ENCODE measurements around the gene VILL. TPM values are rescaled to one million over a fixed set of nuclear protein-coding genes. Genes with fewer than 3 reads are reported as not detected.

Gene VILL
- total and polyA plus RNA-seq, 2 experiments from 2014 or later, result 0.75 to 3.4 TPM

DNA sequence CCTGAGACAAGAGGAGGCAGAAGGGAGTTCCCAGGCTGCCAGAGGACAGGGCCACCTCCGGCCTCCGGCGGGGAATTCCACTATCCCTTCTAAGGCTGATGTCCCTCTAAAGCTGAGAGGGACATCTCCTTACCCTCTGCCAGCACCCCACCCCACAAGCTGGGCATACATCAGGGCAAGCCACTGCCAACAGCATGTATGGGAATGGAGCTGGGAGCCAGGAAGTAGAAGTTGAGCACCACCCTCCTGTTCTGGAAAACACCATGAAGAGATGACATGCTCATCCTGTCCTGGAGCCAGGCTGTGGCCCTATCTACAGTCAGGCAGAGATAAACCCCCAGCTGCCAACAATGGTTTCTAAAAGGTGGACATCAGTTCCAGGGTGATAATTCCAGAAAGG lies 31.7 kb downstream of the VILL start:
- TF ChIP-seq, protein P1, sequence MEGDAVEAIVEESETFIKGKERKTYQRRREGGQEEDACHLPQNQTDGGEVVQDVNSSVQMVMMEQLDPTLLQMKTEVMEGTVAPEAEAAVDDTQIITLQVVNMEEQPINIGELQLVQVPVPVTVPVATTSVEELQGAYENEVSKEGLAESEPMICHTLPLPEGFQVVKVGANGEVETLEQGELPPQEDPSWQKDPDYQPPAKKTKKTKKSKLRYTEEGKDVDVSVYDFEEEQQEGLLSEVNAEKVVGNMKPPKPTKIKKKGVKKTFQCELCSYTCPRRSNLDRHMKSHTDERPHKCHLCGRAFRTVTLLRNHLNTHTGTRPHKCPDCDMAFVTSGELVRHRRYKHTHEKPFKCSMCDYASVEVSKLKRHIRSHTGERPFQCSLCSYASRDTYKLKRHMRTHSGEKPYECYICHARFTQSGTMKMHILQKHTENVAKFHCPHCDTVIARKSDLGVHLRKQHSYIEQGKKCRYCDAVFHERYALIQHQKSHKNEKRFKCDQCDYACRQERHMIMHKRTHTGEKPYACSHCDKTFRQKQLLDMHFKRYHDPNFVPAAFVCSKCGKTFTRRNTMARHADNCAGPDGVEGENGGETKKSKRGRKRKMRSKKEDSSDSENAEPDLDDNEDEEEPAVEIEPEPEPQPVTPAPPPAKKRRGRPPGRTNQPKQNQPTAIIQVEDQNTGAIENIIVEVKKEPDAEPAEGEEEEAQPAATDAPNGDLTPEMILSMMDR (IDR thresholded peaks at IDR 0.05; ENCODE audit: low read depth, low read length), result no peak
- no peak for DNase-seq (ENCODE audit: low read depth in 1 of 2, low spot score in 1 of 2)

DNA sequence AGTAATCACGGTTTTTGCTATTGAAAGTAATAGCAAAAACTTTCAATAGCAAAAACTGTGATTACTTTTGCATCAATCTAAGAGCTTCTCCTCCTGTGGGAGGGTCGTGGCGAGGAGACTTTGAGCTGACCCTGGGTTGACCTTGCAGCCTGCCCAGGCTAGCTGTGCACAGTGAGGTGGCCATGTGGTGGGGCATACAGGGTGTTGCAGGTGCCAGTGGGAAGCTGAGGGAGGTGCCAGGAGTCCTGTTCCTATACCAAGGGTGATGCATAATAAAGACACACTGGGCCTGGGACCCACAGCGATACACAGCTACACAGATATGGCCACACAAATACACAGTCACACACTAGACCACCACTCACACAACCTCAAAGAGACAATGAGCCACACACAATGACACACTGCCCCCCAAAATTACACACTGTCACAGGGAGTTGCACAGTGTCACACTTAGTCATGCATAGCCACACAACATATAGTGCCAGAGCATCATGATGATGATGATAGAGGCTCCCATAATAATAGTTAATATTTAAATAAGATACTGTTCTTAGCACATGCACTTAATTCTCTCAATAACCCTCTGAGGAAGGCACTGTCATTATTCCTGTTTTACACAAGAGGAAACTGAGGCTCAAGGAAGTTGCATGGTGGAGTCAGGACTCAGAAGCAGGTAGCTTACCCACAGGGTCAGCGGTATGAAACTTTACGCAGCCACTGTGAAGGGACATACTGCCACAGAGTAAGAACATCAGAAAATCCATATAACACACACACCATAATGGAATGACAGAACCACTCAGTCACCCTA lies 32.5 kb downstream of the VILL start:
- peak overlapping the region; percentile 31 for H3K4me3 ChIP-seq
- H3K4me1 ChIP-seq (ENCODE audit: low read depth), result peaks cover 16% of the 10 kb centered on the region
- H3K27me3 ChIP-seq, result peaks cover 11% of the 10 kb centered on the region
- H3K36me3 ChIP-seq, result no peaks in the 10 kb centered on the region
- H3K27ac ChIP-seq, result no peak overlapping the region
- DNase-seq (ENCODE audit: low read depth in 1 of 2, low spot score in 1 of 2), result no peak
- H3K9me3 ChIP-seq (ENCODE audit: low read depth), result no peaks in the 10 kb centered on the region
- TF ChIP-seq, protein P1 (IDR thresholded peaks at IDR 0.05; ENCODE audit: low read depth, low read length), result no peak

More for the DNA sequence above, 31.7 kb downstream of the VILL start:
- H3K4me1 ChIP-seq (ENCODE audit: low read depth), result peaks cover 20% of the 10 kb centered on the region
- no peak overlapping the region for H3K4me3 ChIP-seq
- peaks cover 3% of the 10 kb centered on the region for H3K27me3 ChIP-seq
- H3K9me3 ChIP-seq (ENCODE audit: low read depth), result no peaks in the 10 kb centered on the region
- H3K36me3 ChIP-seq, result no peaks in the 10 kb centered on the region
- no peak overlapping the region for H3K27ac ChIP-seq

DNA sequence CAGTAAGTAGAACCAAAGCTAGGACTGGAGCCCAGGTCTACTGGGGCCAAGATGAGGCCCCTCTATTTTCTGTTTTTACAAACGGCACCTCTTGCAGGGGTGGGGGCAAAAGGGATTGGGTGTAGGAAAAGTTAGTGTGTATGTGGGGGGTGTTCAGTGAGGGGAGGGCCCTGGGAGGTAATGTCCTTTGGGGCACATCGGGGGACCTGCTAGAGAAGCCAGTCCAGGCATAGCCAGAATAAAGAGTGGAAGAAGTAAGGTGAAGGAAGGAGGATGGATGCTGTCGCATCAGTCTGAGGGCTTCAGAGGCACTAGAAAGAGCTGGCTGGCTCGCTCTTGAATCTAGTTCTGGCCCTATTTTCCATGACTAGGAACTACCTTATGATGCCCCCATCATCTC lies 36.3 kb downstream of the VILL start:
- Histone ChIP-seq H3K27ac (no peak overlapping the region), H3K27me3 (peaks cover 20% of the 10 kb centered on the region), H3K36me3 (no peaks in the 10 kb centered on the region), H3K4me3 (no peak overlapping the region), H3K9me3 (ENCODE audit: low read depth) (no peaks in the 10 kb centered on the region), H3K4me1 (ENCODE audit: low read depth) (peaks cover 12% of the 10 kb centered on the region)
- no peak for DNase-seq (ENCODE audit: low read depth in 1 of 2, low spot score in 1 of 2)
- TF ChIP-seq, protein P1 (IDR thresholded peaks at IDR 0.05; ENCODE audit: low read depth, low read length), result no peak

DNA sequence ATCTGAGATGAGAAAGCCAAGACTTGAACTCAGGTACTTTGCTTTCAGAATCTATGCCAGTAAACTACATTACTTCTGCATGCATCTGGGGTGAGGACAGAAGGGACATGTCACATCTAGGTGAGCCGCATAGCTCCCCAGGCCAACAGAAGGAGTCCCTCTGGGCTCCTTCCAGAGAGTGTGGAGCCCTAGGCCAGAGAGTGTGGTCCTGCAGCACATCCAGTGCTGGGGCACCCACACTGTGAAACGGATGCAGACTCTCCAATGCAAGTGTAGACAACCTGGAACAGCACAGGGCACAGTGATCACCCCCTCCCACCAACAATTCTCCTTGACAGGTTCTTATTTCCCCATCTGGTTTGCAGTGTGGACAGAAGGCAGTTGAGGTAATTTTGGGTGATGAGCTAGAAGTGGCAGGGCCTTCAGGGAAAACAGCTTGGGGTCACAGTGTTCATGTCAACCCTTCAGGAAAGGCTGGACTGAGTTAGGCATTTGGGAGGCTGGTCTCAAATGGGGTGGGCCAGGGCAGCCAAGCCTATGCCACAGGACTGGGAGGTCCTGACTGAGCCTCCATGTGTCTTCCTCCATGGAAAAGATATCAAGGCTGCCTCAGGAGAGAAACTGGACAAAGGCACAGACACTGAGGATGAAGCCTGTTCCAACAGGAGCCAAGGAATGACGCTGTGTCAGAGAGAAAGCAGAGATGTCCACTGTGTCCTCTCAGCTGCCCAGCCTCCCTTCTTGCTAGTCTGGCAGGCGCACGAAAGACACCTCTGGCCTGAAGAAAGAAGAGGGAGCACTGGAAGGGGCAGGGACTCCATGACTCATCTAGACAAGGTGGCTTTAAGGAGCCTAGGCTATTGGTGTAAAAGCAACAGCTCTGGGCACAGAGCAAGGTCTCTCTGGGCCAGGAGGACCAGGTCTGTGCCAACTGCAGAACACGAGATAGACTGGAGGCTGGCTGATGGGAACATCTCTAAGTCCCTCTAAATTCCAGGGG lies 37.2 kb downstream of the VILL start:
- DNase-seq (ENCODE audit: low read depth in 1 of 2, low spot score in 1 of 2), result no peak

More for the DNA sequence above, 37.2 kb downstream of the VILL start:
- H3K4me1 ChIP-seq (ENCODE audit: low read depth), result peaks cover 11% of the 10 kb centered on the region
- peaks cover 20% of the 10 kb centered on the region for H3K27me3 ChIP-seq
- H3K9me3 ChIP-seq (ENCODE audit: low read depth), result no peaks in the 10 kb centered on the region
- TF ChIP-seq, protein P1 (IDR thresholded peaks at IDR 0.05; ENCODE audit: low read depth, low read length), result no peak
- no peaks in the 10 kb centered on the region for H3K36me3 ChIP-seq
- no peak overlapping the region for H3K4me3 ChIP-seq
- H3K27ac ChIP-seq, result no peak overlapping the region
